Uterus (tissue), 2 donors: ENCODE results near the gene STEAP2.

Source experiments
- CTCF ChIP-seq, 4 experiments: fragments of 200-600 bp in 2 of 4; fragments of 450-650 bp in 2 of 4; sonication (generic) in 2 of 4; IDR thresholded peaks; one replicate each; pipeline ENCODE4 v1.5.1; 2016 to 2019; ENCODE audit warnings: antibody characterized with exemption in 4 of 4, mild to moderate bottlenecking in 2 of 4, moderate library complexity in 1 of 4
- POLR2A ChIP-seq, 2 donors: fragments of 450-650 bp; IDR thresholded peaks; one replicate each; pipeline ENCODE4 v1.6.1; 2016; ENCODE audit warnings: antibody characterized with exemption in 2 of 2, mild to moderate bottlenecking in 1 of 2, moderate library complexity in 1 of 2

- no peak for TF ChIP-seq POLR2A (IDR thresholded peaks at IDR 0.05)
- TF ChIP-seq CTCF (IDR thresholded peaks at IDR 0.05) = no peak
These were observed 45.2 kb downstream of the STEAP2 start for GRCh38 chr7:90256778-90257177.
